Activated naive CD4-positive, alpha-beta T cell treated with Interleukin-2 at 50 U/mL for 16 hours (primary cell): ENCODE data around the gene HLF.

Source experiments
- DNase-seq: peaks from one replicate; pipeline ENCODE4 v3.0.0-alpha.2; 2020

Gene HLF

GRCh38 chr17:55292094-55292493, 27.3 kb downstream of the HLF start:
- no peak for DNase-seq

GRCh38 chr17:55294042-55294751, 29.4 kb downstream of the HLF start:
- DNase-seq = no peak

GRCh38 chr17:55295411-55296170, 30.8 kb downstream of the HLF start:
- DNase-seq = peak; percentile 62

GRCh38 chr17:55296171-55296695, 31.5 kb downstream of the HLF start:
- no peak for DNase-seq

- DNase-seq = no peak
Observed at GRCh38 chr17:55296699-55297098, 31.9 kb downstream of the HLF start.

GRCh38 chr17:55298111-55298730, 33.5 kb downstream of the HLF start:
- DNase-seq = no peak

GRCh38 chr17:55299162-55299838, 34.5 kb downstream of the HLF start:
- no peak for DNase-seq

DNA sequence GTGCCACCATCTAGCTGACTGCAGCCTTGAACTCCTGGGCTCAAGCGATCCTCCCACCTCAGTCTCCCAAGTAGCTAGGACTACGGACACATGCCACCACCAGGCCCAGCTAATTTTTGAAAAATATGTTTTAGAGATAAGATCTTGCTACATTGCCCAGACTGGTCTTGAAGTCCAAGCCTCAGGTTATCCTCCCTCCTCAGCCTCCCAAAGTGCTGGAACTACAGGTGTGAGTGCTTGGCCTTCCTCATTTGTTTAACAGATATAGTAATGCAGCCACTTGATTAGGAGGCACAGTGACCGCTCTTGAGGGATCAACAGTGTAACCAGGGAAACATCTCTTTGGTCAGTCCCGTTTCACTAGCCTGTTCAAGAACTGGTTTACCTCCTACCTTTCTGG, 35.1 kb downstream of the HLF start:
- no peak for DNase-seq

DNA sequence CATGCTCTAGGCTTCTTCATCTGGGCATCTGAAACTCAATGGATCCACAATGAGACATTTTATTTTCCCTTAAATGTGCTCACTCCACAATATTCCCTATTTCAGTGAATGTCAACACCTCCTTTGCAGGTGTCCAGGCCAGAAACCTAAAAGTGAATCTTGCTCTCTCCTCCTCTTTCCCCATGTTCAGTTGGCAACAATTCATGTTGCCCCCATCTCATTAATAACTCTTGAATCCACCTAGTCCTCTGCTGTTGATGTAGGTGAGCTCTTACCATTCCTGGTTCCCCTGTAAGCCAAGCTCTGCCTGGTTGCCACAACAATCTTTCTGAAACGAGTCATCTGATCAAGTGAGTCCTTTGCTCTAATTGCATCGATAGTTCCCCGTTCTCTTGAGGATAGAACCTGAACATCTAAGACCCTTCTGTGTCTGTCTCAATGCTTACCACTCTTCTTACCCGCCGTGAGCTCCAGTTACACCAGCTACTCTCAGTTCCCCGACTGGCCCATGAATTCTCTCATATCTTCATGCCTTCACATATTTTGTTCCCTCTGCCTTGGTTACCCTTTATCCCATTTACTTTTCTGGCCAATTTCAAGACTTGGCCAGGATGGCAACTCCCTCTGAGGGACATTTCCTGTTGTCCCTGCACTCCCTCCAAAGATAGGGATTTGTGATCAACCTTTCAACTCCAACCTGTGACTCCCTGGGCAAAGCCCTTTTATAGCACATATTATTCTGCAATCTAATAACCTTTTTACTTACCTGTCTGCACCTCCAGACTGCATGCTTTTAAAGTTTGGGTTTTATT, 35.9 kb downstream of the HLF start:
- DNase-seq = no peak

- no peak for DNase-seq
Observed at GRCh38 chr17:55301521-55302406, 37.0 kb downstream of the HLF start.

- no peak for DNase-seq
Observed at GRCh38 chr17:55302407-55302787, 37.6 kb downstream of the HLF start.

- DNase-seq = no peak
Observed at GRCh38 chr17:55303008-55303493, 38.3 kb downstream of the HLF start.

- no peak for DNase-seq
Observed at GRCh38 chr17:55303701-55304145, 39.0 kb downstream of the HLF start.

DNA sequence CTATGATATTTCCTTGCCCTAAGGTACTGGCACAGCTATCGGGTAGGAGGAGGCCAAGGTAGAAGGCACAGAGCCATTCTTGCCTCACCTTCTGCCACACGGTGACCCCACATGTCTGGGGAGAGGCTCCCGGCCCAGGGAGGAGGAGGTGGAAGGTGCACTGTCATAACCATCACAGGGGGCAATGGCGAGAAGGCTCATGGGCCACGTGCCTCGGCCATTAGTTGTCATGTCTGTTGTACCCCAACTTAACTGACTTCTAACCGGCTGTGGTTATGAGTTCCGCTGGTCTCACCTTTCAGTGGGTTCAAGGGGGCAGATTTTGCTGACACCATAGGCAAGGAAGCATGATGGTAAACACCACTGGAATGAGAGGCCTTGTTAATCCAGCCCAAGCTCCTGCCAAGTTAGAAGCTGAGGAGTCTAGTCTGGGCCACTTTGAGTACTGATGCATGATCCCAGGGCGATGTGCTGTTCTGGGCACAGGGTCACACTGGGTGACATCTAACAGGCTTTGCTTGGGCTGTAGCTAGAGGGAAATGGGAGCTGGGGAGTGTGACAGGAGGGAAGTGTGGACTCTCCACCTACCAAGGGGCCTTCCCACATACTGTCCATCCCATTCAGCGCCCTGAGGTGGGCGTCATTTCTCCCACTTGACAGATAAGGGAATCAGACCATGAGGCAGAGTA, 39.6 kb downstream of the HLF start:
- no peak for DNase-seq

DNA sequence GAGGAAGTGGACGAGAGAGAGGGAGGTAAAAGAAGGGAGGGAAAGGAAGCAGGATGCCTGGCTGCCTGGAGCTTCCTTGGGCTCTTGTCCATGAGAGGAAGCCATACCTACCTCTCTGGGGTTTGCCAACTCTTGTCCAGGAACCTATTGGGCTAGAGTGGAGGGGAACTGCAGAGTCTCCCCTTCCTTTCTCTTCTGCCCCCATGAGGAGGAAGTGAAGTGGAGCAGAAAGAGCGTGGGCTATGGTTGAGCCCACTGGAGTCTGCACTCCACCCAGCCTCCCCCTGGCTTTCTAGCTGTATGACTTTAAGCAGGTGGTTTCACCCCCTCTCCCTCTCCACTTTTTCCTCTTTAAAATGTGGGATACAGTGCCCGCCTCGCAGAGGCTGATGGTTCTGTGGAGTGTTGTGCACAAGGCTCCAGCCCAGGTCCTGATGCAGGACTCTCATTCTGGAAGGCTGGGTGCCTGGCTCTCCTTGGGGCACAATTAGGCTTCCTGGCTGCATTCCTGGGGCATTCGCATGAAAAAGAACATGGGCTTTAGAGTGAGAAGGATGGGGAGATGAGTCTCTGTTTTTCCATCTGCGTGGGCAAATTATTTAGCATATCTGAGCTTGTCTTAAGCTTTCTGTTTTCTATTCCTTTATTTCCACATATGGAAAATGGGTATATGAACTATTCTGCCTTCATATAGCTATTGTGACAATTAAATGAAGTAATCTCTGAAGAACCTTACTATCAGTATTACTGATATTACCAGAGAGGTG, 40.7 kb downstream of the HLF start:
- no peak for DNase-seq

GRCh38 chr17:55307879-55308278, 43.1 kb downstream of the HLF start:
- no peak for DNase-seq

GRCh38 chr17:55308613-55309391, 44.0 kb downstream of the HLF start:
- DNase-seq = no peak

DNA sequence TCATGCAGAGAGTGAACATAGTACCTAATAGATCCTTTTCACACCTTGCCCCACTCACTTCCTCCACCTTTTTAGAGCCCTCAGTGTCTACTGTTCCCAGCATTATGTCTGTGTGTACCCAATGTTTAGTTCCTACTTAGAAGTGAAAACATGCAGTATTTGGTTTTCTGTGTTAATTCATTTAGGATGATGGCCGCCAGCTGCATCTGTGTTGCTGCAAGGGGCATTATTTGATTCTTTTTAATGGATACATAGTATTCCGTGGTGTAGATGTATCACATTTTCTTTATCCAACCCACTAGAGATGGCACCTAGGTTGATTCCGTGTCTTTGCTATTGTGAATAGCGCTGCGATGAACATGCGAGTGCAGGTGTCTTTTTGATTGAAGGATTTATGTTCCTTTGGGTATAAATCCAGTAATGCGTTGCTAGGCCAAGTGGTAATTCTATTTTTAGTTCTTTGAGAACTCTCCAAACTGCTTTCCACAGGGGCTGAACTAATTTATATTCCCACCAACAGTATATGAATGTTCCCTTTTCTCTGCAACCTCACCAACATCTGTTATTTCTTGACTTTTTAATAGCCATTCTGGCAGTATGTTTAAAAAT, 47.1 kb downstream of the HLF start:
- no peak for DNase-seq
